ENCODE measurements around the gene P4HTM. TPM values are rescaled to one million over a fixed set of nuclear protein-coding genes. Genes with fewer than 3 reads are reported as not detected.

Gene P4HTM, protein sequence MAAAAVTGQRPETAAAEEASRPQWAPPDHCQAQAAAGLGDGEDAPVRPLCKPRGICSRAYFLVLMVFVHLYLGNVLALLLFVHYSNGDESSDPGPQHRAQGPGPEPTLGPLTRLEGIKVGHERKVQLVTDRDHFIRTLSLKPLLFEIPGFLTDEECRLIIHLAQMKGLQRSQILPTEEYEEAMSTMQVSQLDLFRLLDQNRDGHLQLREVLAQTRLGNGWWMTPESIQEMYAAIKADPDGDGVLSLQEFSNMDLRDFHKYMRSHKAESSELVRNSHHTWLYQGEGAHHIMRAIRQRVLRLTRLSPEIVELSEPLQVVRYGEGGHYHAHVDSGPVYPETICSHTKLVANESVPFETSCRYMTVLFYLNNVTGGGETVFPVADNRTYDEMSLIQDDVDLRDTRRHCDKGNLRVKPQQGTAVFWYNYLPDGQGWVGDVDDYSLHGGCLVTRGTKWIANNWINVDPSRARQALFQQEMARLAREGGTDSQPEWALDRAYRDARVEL
- 3.0 and 3.2 TPM in 2 replicates for total RNA-seq

DNA sequence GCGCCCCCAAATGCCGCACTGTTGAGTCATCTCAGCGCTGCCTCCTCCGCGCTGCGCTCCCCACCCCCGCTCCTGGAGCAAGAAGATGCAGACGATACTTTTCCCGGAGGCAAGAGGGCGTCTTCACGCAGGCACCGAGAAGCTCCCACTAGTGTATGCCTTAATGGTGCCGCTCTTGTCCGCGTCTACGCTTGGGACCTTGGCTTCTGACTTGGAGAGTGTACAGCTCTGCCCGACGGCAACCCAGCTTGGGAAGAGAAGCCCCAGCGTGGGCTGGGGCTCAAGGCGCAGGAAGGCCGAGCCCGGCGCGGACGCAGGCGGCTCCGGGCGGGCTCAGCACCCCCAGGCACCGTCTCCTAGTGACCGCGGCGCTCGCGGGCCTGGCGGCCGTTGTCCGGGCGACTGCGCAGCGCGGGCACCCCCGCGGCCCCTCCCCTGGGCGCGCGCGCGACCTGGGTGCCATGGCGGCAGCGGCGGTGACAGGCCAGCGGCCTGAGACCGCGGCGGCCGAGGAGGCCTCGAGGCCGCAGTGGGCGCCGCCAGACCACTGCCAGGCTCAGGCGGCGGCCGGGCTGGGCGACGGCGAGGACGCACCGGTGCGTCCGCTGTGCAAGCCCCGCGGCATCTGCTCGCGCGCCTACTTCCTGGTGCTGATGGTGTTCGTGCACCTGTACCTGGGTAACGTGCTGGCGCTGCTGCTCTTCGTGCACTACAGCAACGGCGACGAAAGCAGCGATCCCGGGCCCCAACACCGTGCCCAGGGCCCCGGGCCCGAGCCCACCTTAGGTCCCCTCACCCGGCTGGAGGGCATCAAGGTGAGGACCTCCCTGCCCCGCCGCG lies at the start of gene P4HTM:
Gene P4HTM (plus strand): TSS at position 446 of the 840 bp plus-strand sequence. CDS start 16 bp downstream, at position 462.

DNA sequence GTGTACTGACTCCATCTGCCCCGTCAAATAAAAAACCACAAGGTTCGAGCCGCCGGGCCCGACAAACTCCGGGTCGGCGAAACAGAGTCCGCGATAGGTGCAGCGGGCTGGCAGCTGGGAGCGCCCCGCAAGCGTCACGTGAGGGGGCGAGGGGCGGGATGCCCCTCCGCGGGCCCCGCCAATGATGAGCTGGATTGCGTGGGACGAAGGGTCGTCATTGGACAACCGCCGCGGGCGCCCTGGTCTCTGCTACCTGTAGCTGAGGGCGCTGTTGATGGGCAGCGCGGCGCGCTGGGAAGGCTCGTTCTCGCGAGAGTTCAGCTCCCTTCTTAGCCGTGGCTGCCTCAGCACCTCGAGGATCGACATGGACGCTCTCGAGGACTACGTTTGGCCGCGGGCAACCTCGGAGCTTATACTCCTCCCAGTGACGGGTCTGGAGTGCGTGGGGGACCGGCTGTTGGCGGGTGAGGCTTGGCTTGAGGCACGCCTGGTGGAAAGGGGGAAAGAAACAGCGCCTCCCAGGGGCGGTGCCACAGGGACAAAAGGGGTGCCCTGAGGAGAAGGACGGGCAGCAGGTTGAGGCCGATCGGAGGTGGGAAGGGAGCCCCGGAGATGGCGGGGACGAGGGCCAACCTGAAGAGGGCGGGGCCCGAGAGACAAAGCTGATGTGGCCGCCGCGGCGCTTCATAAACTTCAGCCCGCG lies 17.2 kb downstream of the P4HTM start, which contains the start of gene WDR6:
Gene WDR6 (plus strand): TSS at position 324 of the 703 bp plus-strand sequence. CDS start 41 bp downstream, at position 365.

DNA sequence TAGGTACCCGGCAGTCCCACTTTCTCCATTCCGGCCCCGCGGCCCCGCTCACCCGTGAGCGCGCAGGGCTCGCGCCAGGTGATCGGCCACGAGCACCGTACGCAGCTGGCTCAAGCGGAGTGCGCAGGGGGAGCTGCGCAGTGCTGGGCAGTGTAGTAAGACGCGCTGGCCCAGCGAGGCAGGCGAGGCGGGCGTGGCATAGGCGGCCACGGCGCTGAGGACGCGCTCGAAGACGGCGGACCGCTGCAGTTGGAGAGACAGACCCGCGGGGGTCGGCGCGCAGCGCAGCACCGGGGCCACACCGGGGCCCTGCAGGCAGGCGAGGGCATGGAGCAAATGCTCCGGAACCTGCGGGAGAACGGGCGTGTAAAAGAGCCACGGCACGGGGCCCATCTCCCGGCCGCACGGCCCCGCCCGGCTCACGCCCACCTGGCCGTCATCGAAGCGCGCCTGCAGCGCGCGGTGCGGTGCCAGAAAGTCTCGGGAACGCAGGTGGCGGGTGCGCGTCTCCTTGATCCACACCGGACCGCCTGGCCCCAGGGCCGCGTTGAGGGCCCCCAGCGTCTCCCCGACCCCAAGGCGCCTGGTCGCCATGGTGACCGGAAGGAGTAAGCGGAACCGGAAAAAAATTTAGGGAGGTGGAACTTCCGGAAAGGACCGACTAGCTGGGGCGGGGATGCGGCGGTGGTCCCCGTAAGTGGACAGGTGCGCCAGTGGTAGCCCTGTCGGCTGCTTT lies 28.1 kb downstream of the P4HTM start, which contains the start of gene DALRD3:
Gene DALRD3 (minus strand): TSS at position 610 of the 736 bp plus-strand sequence. CDS start 16 bp downstream, at position 594.

DNA sequence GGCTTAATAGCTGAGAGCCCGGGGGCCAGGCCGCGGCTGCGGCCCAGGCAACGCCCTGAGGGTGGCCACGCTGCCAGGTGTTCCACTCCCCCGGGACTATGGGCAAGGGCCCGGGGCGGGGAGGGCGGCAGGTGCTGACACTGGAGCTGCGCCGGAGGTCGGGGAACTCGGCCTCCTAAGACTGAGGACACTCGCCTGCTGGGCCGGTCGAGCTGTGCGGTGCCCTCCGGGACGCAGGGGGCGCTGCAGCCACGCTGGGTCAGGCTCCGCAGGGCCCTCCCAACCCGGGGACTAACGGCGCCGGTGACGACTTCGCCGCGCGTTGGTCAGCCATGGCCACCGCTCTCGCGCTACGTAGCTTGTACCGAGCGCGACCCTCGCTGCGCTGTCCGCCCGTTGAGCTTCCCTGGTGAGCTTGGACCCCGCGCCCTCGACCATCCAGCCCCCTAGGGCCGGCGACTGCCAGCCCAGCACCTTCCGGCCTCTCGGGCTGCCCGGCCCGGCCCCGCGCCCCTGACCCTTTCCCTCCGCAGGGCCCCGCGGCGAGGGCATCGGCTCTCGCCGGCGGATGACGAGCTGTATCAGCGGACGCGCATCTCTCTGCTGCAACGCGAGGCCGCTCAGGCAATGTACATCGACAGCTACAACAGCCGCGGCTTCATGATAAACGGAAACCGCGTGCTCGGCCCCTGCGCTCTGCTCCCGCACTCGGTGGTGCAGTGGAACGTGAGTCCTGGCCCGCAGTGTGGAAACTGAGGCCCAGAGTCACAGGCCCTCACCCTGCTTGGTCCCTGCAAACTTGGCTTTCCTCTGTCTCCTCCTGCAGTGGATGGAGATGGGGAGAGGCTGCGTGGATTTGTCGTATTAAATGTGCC lies 32.0 kb downstream of the P4HTM start, which contains the start of gene NDUFAF3:
Gene NDUFAF3 (plus strand): TSS at position 309 of the 875 bp plus-strand sequence. CDS start 24 bp downstream, at position 333.

DNA sequence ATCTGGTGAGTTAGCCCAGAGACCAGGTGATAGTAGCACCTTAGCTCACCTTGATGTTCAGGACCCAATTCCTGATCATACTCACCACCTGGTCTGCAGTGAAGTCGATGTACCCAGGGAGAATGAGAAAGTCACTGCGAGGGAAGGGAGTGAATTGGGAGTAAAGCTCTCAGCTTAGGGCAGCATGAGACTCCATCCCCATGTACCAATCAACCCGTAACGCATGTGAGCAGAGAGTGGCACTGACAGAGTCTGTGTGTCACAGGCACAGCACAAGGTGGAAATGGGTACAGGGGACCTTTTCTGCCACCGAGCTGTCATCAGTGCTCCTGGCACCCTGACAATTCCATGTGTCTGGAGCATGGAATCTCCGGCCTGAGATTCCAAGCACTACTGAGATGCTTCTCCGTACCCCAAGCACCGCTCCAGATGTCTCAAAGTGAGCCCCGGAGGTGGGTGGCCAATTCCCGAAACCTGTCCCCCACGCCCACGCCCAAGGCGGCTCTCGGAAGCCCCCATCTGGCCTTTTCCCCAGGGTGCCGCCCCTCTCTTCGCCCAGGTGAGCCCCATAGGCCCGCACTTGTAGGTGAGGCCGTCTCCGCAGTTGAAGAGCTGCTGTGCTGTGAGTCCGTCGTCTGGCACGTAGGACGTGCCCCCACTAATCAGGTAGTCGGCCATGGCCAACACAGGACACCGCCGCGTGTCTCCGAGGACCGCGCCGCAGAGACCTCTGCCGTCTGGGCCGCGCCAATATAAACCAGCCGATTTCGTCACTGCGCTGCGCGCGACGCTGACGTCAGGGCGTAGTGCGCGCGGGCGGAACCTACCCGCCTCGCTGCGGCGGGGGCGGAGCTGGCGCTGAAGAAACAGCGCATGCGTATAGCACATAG lies 38.9 kb downstream of the P4HTM start, which contains the start of gene IMPDH2:
Gene IMPDH2 (minus strand): TSS at position 726 of the 890 bp plus-strand sequence. CDS start 48 bp downstream, at position 678.

Other genes with a start within 250 kb of the P4HTM start
- gene PRKAR2A, start 142.4 kb upstream of the P4HTM start, total RNA-seq, result 31.5 and 32.1 TPM in 2 replicates
- gene SLC25A20, start 91.4 kb upstream of the P4HTM start, total RNA-seq, result 25.3 and 27.3 TPM in 2 replicates
- 62.5 and 72.5 TPM in 2 replicates for gene ARIH2, start 71.4 kb upstream of the P4HTM start, total RNA-seq
- gene WDR6, start 17.1 kb downstream of the P4HTM start, total RNA-seq, result 90.8 and 94.9 TPM in 2 replicates
- 32.2 and 35.2 TPM in 2 replicates for gene DALRD3, start 28.3 kb downstream of the P4HTM start, total RNA-seq
- 46.2 and 62.9 TPM in 2 replicates for gene NDUFAF3, start 31.9 kb downstream of the P4HTM start, total RNA-seq
- gene IMPDH2, start 39.2 kb downstream of the P4HTM start, total RNA-seq, result 149 and 269 TPM in 2 replicates
- 41.9 and 56.0 TPM in 2 replicates for gene QRICH1, start 103.8 kb downstream of the P4HTM start, total RNA-seq
- 477 and 512 TPM in 2 replicates for gene QARS1, start 114.5 kb downstream of the P4HTM start, total RNA-seq
- gene USP19, start 130.6 kb downstream of the P4HTM start, total RNA-seq, result 32.7 and 39.1 TPM in 2 replicates
- gene LAMB2, start 142.8 kb downstream of the P4HTM start, total RNA-seq, result 689 and 1,344 TPM in 2 replicates
- 16.1 and 16.4 TPM in 2 replicates for gene CCDC71, start 176.1 kb downstream of the P4HTM start, total RNA-seq
- 47.6 and 125 TPM in 2 replicates for gene KLHDC8B, start 181.4 kb downstream of the P4HTM start, total RNA-seq